IMR-90 (cell line): Measurements from ENCODE around the gene RNASEH2B. TPM values are rescaled to one million over a fixed set of nuclear protein-coding genes. Genes with fewer than 3 reads are reported as not detected.

ENCODE experiments used
- ATAC-seq: fragments of 200-7000 bp; cut with Tn5 transposase; 2 replicates; pipeline ENCODE4 v1.9.1; 2020; ENCODE audit warnings: low read depth, mild to moderate bottlenecking, moderate library complexity
- BruUV-seq: library from RNA; stranded (reverse); fragments of 400-500 nt; replicated peaks from 2 replicates; lab custom pipeline; 2021; lab: Mats Ljungman, UMichigan
- CTCF ChIA-PET: fragments of 300-600 bp; formaldehyde crosslinking; extraction: SDS; loops from one replicate; lab custom pipeline; 2021; ENCODE audit warnings: antibody characterized with exemption; lab: Yijun Ruan, JAX
- POLR2A ChIA-PET: fragments of 300-600 bp; sonication (Branson Sonifier 250); formaldehyde crosslinking; loops from one replicate; lab custom pipeline; 2022; ENCODE audit warnings: antibody characterized with exemption; ENCODE audit not compliant: unreplicated experiment; lab: Charles Lee
- DNase-seq: peaks from one replicate; pipeline ENCODE4 v3.0.0; 2013
- H2AFZ ChIP-seq: replicated peaks from 2 replicates; pipeline ENCODE3; 2013; ENCODE audit warnings: low read length, mild to moderate bottlenecking; ENCODE audit not compliant: poor library complexity
- H2AK5ac ChIP-seq: 2 replicates; pipeline ENCODE4 v1.6.1; 2013; ENCODE audit warnings: low read depth, low read length, inconsistent platforms
- H2AK9ac ChIP-seq: replicated peaks from 2 replicates; pipeline ENCODE3; 2013; ENCODE audit warnings: mild to moderate bottlenecking, low read depth, low read length, moderate library complexity; ENCODE audit not compliant: poor library complexity
- H2BK120ac ChIP-seq: 2 replicates; pipeline ENCODE4 v1.6.1; 2013; ENCODE audit warnings: low read depth, low read length, inconsistent platforms
- H2BK15ac ChIP-seq: 3 replicates; pipeline ENCODE4 v1.6.1; 2013; ENCODE audit warnings: low read depth, low read length, inconsistent platforms
- H2BK20ac ChIP-seq: 2 replicates; pipeline ENCODE4 v1.6.1; 2013; ENCODE audit warnings: low read depth, mild to moderate bottlenecking, inconsistent platforms, low read length, moderate library complexity
- H2BK5ac ChIP-seq: 2 replicates; pipeline ENCODE4 v1.6.1; 2013; ENCODE audit warnings: mild to moderate bottlenecking, low read depth, low read length, inconsistent platforms; ENCODE audit not compliant: poor library complexity, severe bottlenecking
- H3K14ac ChIP-seq: replicated peaks from 2 replicates; pipeline ENCODE4 v1.6.1; 2013; ENCODE audit warnings: low read depth, low read length, inconsistent platforms
- H3K18ac ChIP-seq: 2 replicates; pipeline ENCODE4 v1.6.1; 2013; ENCODE audit warnings: low read depth, low read length, control low read depth
- H3K23ac ChIP-seq: 2 replicates; pipeline ENCODE4 v1.6.1; 2013; ENCODE audit warnings: low read depth, low read length, inconsistent platforms
- H3K27ac ChIP-seq: 2 replicates; pipeline ENCODE4 v1.5.1; 2013; ENCODE audit warnings: mild to moderate bottlenecking, control low read depth, low read length; ENCODE audit not compliant: insufficient read depth
- H3K27me3 ChIP-seq: 2 replicates; pipeline ENCODE4 v1.6.1; 2013; ENCODE audit warnings: low read length; ENCODE audit not compliant: control insufficient read depth, insufficient read depth
- H3K36me3 ChIP-seq: 2 replicates; pipeline ENCODE4 v1.6.1; 2013; ENCODE audit warnings: low read length, mixed read lengths; ENCODE audit not compliant: control insufficient read depth, insufficient read depth
- H3K4ac ChIP-seq: 2 replicates; pipeline ENCODE4 v1.6.1; 2013; ENCODE audit warnings: low read depth, low read length, inconsistent platforms
- H3K4me1 ChIP-seq: 2 replicates; pipeline ENCODE4 v1.6.1; 2013; ENCODE audit warnings: low read length, mixed read lengths; ENCODE audit not compliant: control insufficient read depth, insufficient read depth
- H3K4me2 ChIP-seq: 2 replicates; pipeline ENCODE4 v1.6.1; 2013; ENCODE audit warnings: low read depth, mild to moderate bottlenecking, control low read depth, low read length, moderate library complexity
- H3K4me3 ChIP-seq: 2 replicates; pipeline ENCODE4 v1.5.1; 2013; ENCODE audit warnings: low read depth, mild to moderate bottlenecking, control low read depth, low read length, moderate library complexity; ENCODE audit not compliant: insufficient read depth
- H3K56ac ChIP-seq: 2 replicates; pipeline ENCODE4 v1.6.1; 2013; ENCODE audit warnings: low read length, inconsistent platforms; ENCODE audit not compliant: insufficient read depth; ENCODE audit errors: extremely low read depth
- H3K79me1 ChIP-seq, 2 experiments: 2 replicates each; pipeline ENCODE4 v1.6.1; 2013; ENCODE audit warnings: low read length in 2 of 2, inconsistent platforms in 1 of 2, low read depth in 1 of 2
- H3K9ac ChIP-seq: 2 replicates; pipeline ENCODE4 v1.6.1; 2013; ENCODE audit warnings: low read depth, low read length, control low read depth
- H3K9me1 ChIP-seq: 2 replicates; pipeline ENCODE4 v1.6.1; 2013; ENCODE audit warnings: low read length, inconsistent platforms; ENCODE audit not compliant: insufficient read depth
- H3K9me3 ChIP-seq: 2 replicates; pipeline ENCODE4 v1.6.1; 2013; ENCODE audit warnings: low read length; ENCODE audit not compliant: control insufficient read depth, insufficient read depth
- H4K20me1 ChIP-seq: 2 replicates; pipeline ENCODE4 v1.6.1; 2013; ENCODE audit warnings: low read length, inconsistent platforms; ENCODE audit not compliant: insufficient read depth
- H4K5ac ChIP-seq: 2 replicates; pipeline ENCODE4 v1.6.1; 2013; ENCODE audit warnings: mild to moderate bottlenecking, low read depth, low read length, control low read depth
- H4K8ac ChIP-seq, 2 experiments: 2 replicates each; pipeline ENCODE4 v1.6.1; 2013; ENCODE audit warnings: low read depth in 2 of 2, low read length in 2 of 2, control low read depth in 1 of 2, inconsistent platforms in 1 of 2
- H4K91ac ChIP-seq: 2 replicates; pipeline ENCODE4 v1.6.1; 2013; ENCODE audit warnings: low read depth, low read length, inconsistent platforms; ENCODE audit not compliant: insufficient read depth
- BHLHE40 ChIP-seq: fragments of 150-350 bp; IDR thresholded peaks from 2 replicates; pipeline ENCODE4 v1.6.1; 2016; ENCODE audit warnings: mild to moderate bottlenecking, low read depth, low read length
- NFE2L2 ChIP-seq: fragments of 150-350 bp; IDR thresholded peaks from 2 replicates; pipeline ENCODE4 v1.6.1; 2016; ENCODE audit warnings: low read depth, mild to moderate bottlenecking, low read length
- SMC3 ChIP-seq: fragments of 150-350 bp; IDR thresholded peaks from 2 replicates; pipeline ENCODE4 v1.6.1; 2016; ENCODE audit warnings: low read depth, mild to moderate bottlenecking, antibody characterized with exemption, low read length, moderate library complexity
- WGBS, 2 experiments: methylation state at CpG; one replicate each; pipeline versions ENCODE4 v1.1.5 to v1.1.7; 2013; ENCODE audit warnings: missing lambda C conversion rate in 2 of 2; ENCODE audit not compliant: insufficient read length in 1 of 2; ENCODE audit errors: extremely low coverage in 2 of 2; 5-methylcytosine and 5-hydroxymethylcytosine counted together
- dilution Hi-C: fragments of 300-500 bp; cut with HindIII; formaldehyde crosslinking; loops from one replicate; pipeline ENCODE4 v1.14.3; 2018; ENCODE audit warnings: low sequenced_read_pairs; ENCODE audit not compliant: unreplicated experiment
- in situ Hi-C: fragments of 300-500 bp; cut with MboI; formaldehyde crosslinking; loops from 3 replicates; pipeline ENCODE4 v1.14.3; 2019; ENCODE audit warnings: low sequenced_read_pairs, inconsistent platforms, mixed read lengths
- intact Hi-C: fragments of 100-400 bp; cut with micrococcal nuclease; formaldehyde crosslinking; loops from 2 replicates; pipeline ENCODE4 v1.10.0; 2022
- polyA plus RNA-seq, 3 experiments: library from polyadenylated mRNA; depleted of rRNA; stranded (reverse); fragments of >200 nt; gene quantifications; 2 replicates each; pipeline ENCODE4 v1.2.3, GENCODE V29; 2012; ENCODE audit warnings: low replicate concordance in 1 of 3
- total RNA-seq: library from RNA; depleted of rRNA; stranded (reverse); fragments of >200 nt; gene quantifications from 2 replicates; pipeline ENCODE4 v1.2.3, GENCODE V29; 2012

RNASEH2B gene
- total and polyA plus RNA-seq, 2 of the 4 experiments (the other 2 are of a cell fraction) = 11.2 to 14.2 TPM

DNA sequence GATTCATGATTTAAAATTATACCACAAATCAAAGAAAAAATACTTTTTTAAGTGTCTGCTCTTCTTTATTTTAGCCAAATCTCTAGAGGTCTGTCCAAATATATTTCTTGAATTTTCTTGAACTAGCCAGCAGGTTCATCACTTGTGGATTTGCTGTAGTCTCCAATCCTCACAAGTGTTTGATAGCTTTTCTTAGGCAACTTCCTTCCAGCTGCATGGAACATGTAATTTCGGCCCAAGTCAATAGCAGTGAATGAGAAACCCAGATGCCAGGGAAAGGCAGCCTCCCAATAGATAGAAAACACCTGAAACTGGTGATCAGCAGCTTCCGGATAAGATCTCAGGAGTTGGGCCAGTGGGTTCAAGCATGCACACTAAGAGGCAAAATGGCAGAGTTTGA, 15.6 kb upstream of the RNASEH2B start:
- Histone ChIP-seq H3K4ac (no peak overlapping the region), H4K91ac (no peak overlapping the region), H3K79me1 (no peaks in the 10 kb centered on the region), H2BK20ac (no peak overlapping the region), H3K4me3 (no peak overlapping the region), H2BK5ac (no peak overlapping the region), H2AFZ (no peak overlapping the region), H4K20me1 (no peaks in the 10 kb centered on the region), H3K18ac (no peak overlapping the region), H3K4me1 (no peaks in the 10 kb centered on the region), H3K9me1 (no peaks in the 10 kb centered on the region), H4K5ac (no peak overlapping the region), H3K27me3 (peaks cover 10% of the 10 kb centered on the region), H2BK120ac (no peak overlapping the region), H3K9ac (no peak overlapping the region), H3K4me2 (no peak overlapping the region), H3K27ac (no peak overlapping the region), H3K36me3 (no peaks in the 10 kb centered on the region), H4K8ac (no peak overlapping the region), H3K9me3 (no peaks in the 10 kb centered on the region), H3K56ac (no peak overlapping the region), H2BK15ac (no peak overlapping the region), H3K23ac (no peak overlapping the region), H2AK9ac (no peak overlapping the region), H2AK5ac (no peak overlapping the region), H3K14ac (no peak overlapping the region)
- intact Hi-C loops (no loop called here), dilution Hi-C loops (no loop called here), in situ Hi-C loops (no loop called here)
- ChIA-PET CTCF (no interaction called here), POLR2A (no interaction called here)
- ATAC-seq = no peak
- DNase-seq = no peak
- WGBS, 2 experiments = no CpG with 5 or more reads among the region's 2 CpGs
- no TSS peak for BruUV-seq
- no peak for TF ChIP-seq SMC3
- TF ChIP-seq NFE2L2 = no peak
- TF ChIP-seq BHLHE40 = no peak
